SK-N-SH (cell line): ENCODE results near the gene PLCG2. TPM values are rescaled to one million over a fixed set of nuclear protein-coding genes. Genes with fewer than 3 reads are reported as not detected.

Experiments used
- CTCF ChIA-PET: fragments of 300-600, 350-600 bp; formaldehyde crosslinking; extraction: SDS; loops from one replicate; lab custom pipeline; 2021; lab: Yijun Ruan, JAX
- POLR2A ChIA-PET: fragments of 350-600 bp; sonication (Branson Sonifier 250); formaldehyde crosslinking; extraction: SDS; loops from one replicate; lab custom pipeline; 2020; ENCODE audit warnings: antibody characterized with exemption, inconsistent platforms; lab: Yijun Ruan, JAX
- DNase-seq: peaks from one replicate; pipeline ENCODE4 v3.0.0; 2012
- H2AFZ ChIP-seq: fragments of 200-600 bp; sonication (generic); 2 replicates; pipeline ENCODE4 v1.8.1; 2016; ENCODE audit warnings: antibody characterized with exemption, mild to moderate bottlenecking, low read depth
- H3F3A ChIP-seq: fragments of 200-600 bp; sonication (generic); replicated peaks from 2 replicates; pipeline ENCODE3; 2016; ENCODE audit warnings: antibody characterized with exemption, mild to moderate bottlenecking; ENCODE audit not compliant: insufficient read depth
- H3K27ac ChIP-seq, 2 experiments: fragments of 200-500 bp in 1 of 2; fragments of 200-600 bp in 1 of 2; sonication (Bioruptor generic) in 1 of 2; sonication (generic), shearing (Covaris generic) in 1 of 2; 2 replicates each; pipeline versions ENCODE4 v1.5.1 to v1.6.1; 2014 to 2016; ENCODE audit warnings: low read depth in 2 of 2, inconsistent platforms in 1 of 2, low read length in 1 of 2, mild to moderate bottlenecking in 1 of 2, mixed read lengths in 1 of 2
- H3K27me3 ChIP-seq: fragments of 200-600 bp; sonication (generic), shearing (Covaris generic); 2 replicates; pipeline ENCODE4 v1.6.1; 2016; ENCODE audit warnings: mixed run types; ENCODE audit not compliant: insufficient read depth
- H3K36me3 ChIP-seq, 2 experiments: fragments of 200-500 bp in 1 of 2; fragments of 200-600 bp in 1 of 2; sonication (Bioruptor generic) in 1 of 2; sonication (generic) in 1 of 2; replicated peaks in 1 of 2; 2 replicates each; pipeline versions ENCODE3 to v1.5.1; 2014 to 2016; ENCODE audit warnings: low read length in 1 of 2, mild to moderate bottlenecking in 1 of 2; ENCODE audit not compliant: insufficient read depth in 2 of 2, control insufficient read depth in 1 of 2
- H3K4me1 ChIP-seq, 2 experiments: fragments of 200-500 bp in 1 of 2; fragments of 200-600 bp in 1 of 2; sonication (Bioruptor generic) in 1 of 2; sonication (generic), shearing (Covaris generic) in 1 of 2; 2 replicates each; pipeline versions ENCODE4 v1.5.1 to v1.6.1; 2014 to 2016; ENCODE audit warnings: low read depth in 1 of 2, low read length in 1 of 2, mixed run types in 1 of 2; ENCODE audit not compliant: insufficient read depth in 2 of 2, control insufficient read depth in 1 of 2
- H3K4me2 ChIP-seq: fragments of 200-600 bp; sonication (generic), shearing (Covaris generic); 2 replicates; pipeline ENCODE4 v1.6.1; 2017; ENCODE audit warnings: mixed run types
- H3K4me3 ChIP-seq, 2 experiments: fragments of 200-500 bp in 1 of 2; fragments of 200-600 bp in 1 of 2; sonication (Bioruptor generic) in 1 of 2; sonication (generic), shearing (Covaris generic) in 1 of 2; 2 replicates each; pipeline versions ENCODE4 v1.5.1 to v1.8.1; 2014 to 2016; ENCODE audit warnings: low read depth in 2 of 2, inconsistent platforms in 1 of 2, low read length in 1 of 2, mild to moderate bottlenecking in 1 of 2, mixed read lengths in 1 of 2, moderate library complexity in 1 of 2
- H3K79me2 ChIP-seq: fragments of 200-600 bp; sonication (generic); 2 replicates; pipeline ENCODE4 v1.8.1; 2017; ENCODE audit warnings: mild to moderate bottlenecking; ENCODE audit not compliant: insufficient read depth
- H3K9ac ChIP-seq: fragments of 200-600 bp; sonication (generic); 2 replicates; pipeline ENCODE4 v1.6.1; 2017; ENCODE audit warnings: mixed run types
- H3K9me2 ChIP-seq: fragments of 200-600 bp; sonication (generic); 2 replicates; pipeline ENCODE4 v1.6.1; 2017; ENCODE audit warnings: mixed run types
- H3K9me3 ChIP-seq: fragments of 200-600 bp; sonication (generic); 2 replicates; pipeline ENCODE4 v1.6.1; 2017; ENCODE audit warnings: mixed run types, mild to moderate bottlenecking, moderate library complexity
- H4K20me1 ChIP-seq: fragments of 200-600 bp; sonication (generic); 2 replicates; pipeline ENCODE4 v1.6.1; 2017; ENCODE audit warnings: mild to moderate bottlenecking, mixed run types; ENCODE audit not compliant: insufficient read depth
- ELF1 ChIP-seq: IDR thresholded peaks from 2 replicates; pipeline ENCODE4 v1.4.0; 2012
- EP300 ChIP-seq, 2 experiments: IDR thresholded peaks; 2 replicates each; pipeline versions ENCODE4 v1.4.0 to v1.6.1; 2012; ENCODE audit warnings: borderline replicate concordance in 1 of 2, low read depth in 1 of 2, low read length in 1 of 2
- EZH2phosphoT487 ChIP-seq: fragments of 200-600 bp; sonication (generic); IDR thresholded peaks from 2 replicates; pipeline ENCODE4 v1.6.1; 2017; ENCODE audit warnings: low read depth, mixed run types, mild to moderate bottlenecking, antibody characterized with exemption, moderate library complexity, borderline replicate concordance
- FOSL2 ChIP-seq: IDR thresholded peaks from 2 replicates; pipeline ENCODE4 v1.4.0; 2012; ENCODE audit warnings: low read depth, mild to moderate bottlenecking, moderate library complexity, borderline replicate concordance
- FOXJ3 ChIP-seq: sonication (generic); formaldehyde crosslinking; IDR thresholded peaks from 2 replicates; pipeline ENCODE4 v1.5.1; 2020; ENCODE audit warnings: mild to moderate bottlenecking, missing genetic modification reagents
- FOXM1 ChIP-seq: IDR thresholded peaks from 2 replicates; pipeline ENCODE4 v1.4.0; 2012; ENCODE audit warnings: low read depth, mild to moderate bottlenecking
- GABPA ChIP-seq: IDR thresholded peaks from 2 replicates; pipeline ENCODE4 v1.4.0; 2012; ENCODE audit warnings: low read depth, mild to moderate bottlenecking
- IRF3 ChIP-seq: fragments of 150-350 bp; IDR thresholded peaks from 2 replicates; pipeline ENCODE4 v1.6.1; 2016; ENCODE audit warnings: mild to moderate bottlenecking, low read depth, low read length
- JUND ChIP-seq: IDR thresholded peaks from 2 replicates; pipeline ENCODE4 v1.4.0; 2012
- NFIC ChIP-seq: IDR thresholded peaks from 2 replicates; pipeline ENCODE4 v1.4.0; 2012; ENCODE audit warnings: borderline replicate concordance
- NRF1 ChIP-seq: IDR thresholded peaks from 2 replicates; pipeline ENCODE4 v1.6.1; 2012; ENCODE audit warnings: low read depth, mild to moderate bottlenecking, low read length
- POLR2AphosphoS5 ChIP-seq: IDR thresholded peaks from 2 replicates; pipeline ENCODE4 v1.6.1; 2012; ENCODE audit warnings: low read depth, low read length
- TAF1 ChIP-seq: IDR thresholded peaks from 2 replicates; pipeline ENCODE4 v1.6.1; 2012; ENCODE audit warnings: low read depth, mild to moderate bottlenecking, low read length, moderate library complexity, borderline replicate concordance
- TEAD4 ChIP-seq: IDR thresholded peaks from 2 replicates; pipeline ENCODE4 v1.4.0; 2012; ENCODE audit warnings: mild to moderate bottlenecking, borderline replicate concordance; ENCODE audit not compliant: insufficient read depth
- YY1 ChIP-seq: IDR thresholded peaks from 2 replicates; pipeline ENCODE4 v1.4.0; 2012; ENCODE audit warnings: low read depth, mild to moderate bottlenecking
- WGBS: methylation state at CpG from one replicate; pipeline ENCODE4 v1.1.6; 2017; ENCODE audit warnings: low lambda C conversion rate; 5-methylcytosine and 5-hydroxymethylcytosine counted together
- polyA plus RNA-seq, 3 experiments: library from polyadenylated mRNA; depleted of rRNA; stranded (reverse); fragments of >200 nt; gene quantifications; 2 replicates each; pipeline ENCODE4 v1.2.3, GENCODE V29; 2012

The PLCG2 gene
- polyA plus RNA-seq, 1 of the 3 experiments (the other 2 are of a cell fraction), result 0.23 TPM

- POLR2A ChIA-PET, result no interaction called here
- Histone ChIP-seq H3K79me2 (no peaks in the 10 kb centered on the region), H3K9me3 (no peaks in the 10 kb centered on the region), H3K4me3 (no peak overlapping the region), H3K4me1 (peaks cover 0 to 10% of the 10 kb centered on the region in 2 experiments; a peak in 2 of 4 replicates), H4K20me1 (no peaks in the 10 kb centered on the region), H3K36me3 (no peaks in the 10 kb centered on the region), H3K27me3 (no peaks in the 10 kb centered on the region; the same call in 1 of the 2 replicates), H3K9me2 (no peaks in the 10 kb centered on the region), H3F3A (no peaks in the 10 kb centered on the region), H3K4me2 (no peak overlapping the region), H3K27ac (no peak overlapping the region), H3K9ac (no peak overlapping the region), H2AFZ (no peak overlapping the region)
- TF ChIP-seq TAF1, result no peak
- no peak for TF ChIP-seq ELF1
- no peak for TF ChIP-seq TEAD4
- no peak for TF ChIP-seq NFIC
- TF ChIP-seq FOXJ3, result no peak
- TF ChIP-seq GABPA, result no peak
- TF ChIP-seq JUND, result no peak
- no peak for TF ChIP-seq YY1
- no peak for TF ChIP-seq POLR2AphosphoS5
- TF ChIP-seq FOSL2, result no peak
- TF ChIP-seq IRF3, result no peak
- no peak for TF ChIP-seq EP300 (IDR thresholded peaks at IDR 0.05; ENCODE audit: borderline replicate concordance in 1 of 2, low read depth in 1 of 2, low read length in 1 of 2)
- TF ChIP-seq EZH2phosphoT487, result no peak
- TF ChIP-seq NRF1, result no peak
- no peak for DNase-seq
- CTCF ChIA-PET, result interaction anchor here (0.8 to 3.4 kb wide), 4 partner anchors 9 to 366 kb away, joined by 3 to 14 read pairs (median 3); no protein-coding TSS in a partner anchor
- WGBS, result 91% methylated on average over 6 of the region's 8 CpGs
Measured at GRCh38 chr16:81731649-81732048, 47.4 kb upstream of the PLCG2 start.

DNA sequence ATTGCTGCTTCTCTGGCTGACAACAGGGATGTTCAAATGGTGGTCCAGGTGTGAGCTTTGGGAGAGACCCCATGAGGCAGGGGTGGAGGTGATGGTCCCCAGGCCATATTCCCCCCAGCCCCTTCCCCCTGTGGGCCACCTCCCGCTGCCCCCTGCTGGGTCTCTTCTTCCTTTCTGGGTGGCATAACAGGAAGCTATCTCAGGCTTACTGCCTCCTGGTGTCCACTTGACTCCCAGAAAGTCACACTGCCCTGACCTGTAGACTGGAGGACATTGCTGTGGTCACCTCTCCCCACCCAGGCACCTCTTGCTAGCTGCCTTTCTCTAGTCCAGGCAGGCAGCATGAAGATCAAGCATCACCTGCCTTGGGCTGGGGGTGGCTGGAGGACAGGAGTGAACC lies 46.4 kb upstream of the PLCG2 start:
- H3K79me2 ChIP-seq, result no peaks in the 10 kb centered on the region
- H3K27ac ChIP-seq, result no peak overlapping the region
- WGBS, result 100% methylated on average over 1 of the region's 1 CpG
- no peaks in the 10 kb centered on the region for H3K27me3 ChIP-seq
- TF ChIP-seq IRF3 (no peak), FOXJ3 (no peak), EZH2phosphoT487 (no peak), FOXM1 (no peak)
- no peak overlapping the region for H3K4me3 ChIP-seq
- H4K20me1 ChIP-seq, result no peaks in the 10 kb centered on the region
- H3K4me2 ChIP-seq, result no peak overlapping the region
- no peak overlapping the region for H2AFZ ChIP-seq
- H3F3A ChIP-seq, result no peaks in the 10 kb centered on the region
- no peaks in the 10 kb centered on the region for H3K36me3 ChIP-seq
- POLR2A ChIA-PET, result no interaction called here
- CTCF ChIA-PET, result interaction anchor here (1.4 kb wide), 1 partner anchor 367 kb away, joined by 3 read pairs; no protein-coding TSS in a partner anchor
- no peak for DNase-seq
- no peak overlapping the region for H3K9ac ChIP-seq
- no peaks in the 10 kb centered on the region for H3K9me3 ChIP-seq
- H3K9me2 ChIP-seq, result no peaks in the 10 kb centered on the region
- peaks cover 0 to 10% of the 10 kb centered on the region in 2 experiments; a peak in 2 of 4 replicates for H3K4me1 ChIP-seq
